ENCODE results near the gene ZBTB43. TPM values are rescaled to one million over a fixed set of nuclear protein-coding genes. Genes with fewer than 3 reads are reported as not detected.

The ZBTB43 gene
- total RNA-seq, 4 donors from 2014 or later: 8.7 to 9.9 (median 9.4) TPM

GRCh38 chr9:126874546-126875314 lies 69.9 kb downstream of the ZBTB43 start:
- Histone ChIP-seq H3K27ac (replicated peaks in 1 of 4) (no peak overlapping the region), H3K4me3 (no peak overlapping the region), H3K4me1 (peaks cover 0 to 11% (median 4%) of the 10 kb centered on the region in 4 donors), H3K36me3 (peaks cover 3 to 17% (median 10%) of the 10 kb centered on the region in 4 donors), H3K27me3 (no peaks in the 10 kb centered on the region), H3K9me3 (no peaks in the 10 kb centered on the region)
- no peak for DNase-seq (ENCODE audit: extremely low spot score)
- 76% methylated on average over 9 of the region's 9 CpGs for WGBS
- TF ChIP-seq CTCF (IDR thresholded peaks at IDR 0.05): no peak
- intact Hi-C loops (cut with DNase I): no loop called here

- peaks cover 0 to 11% (median 5%) of the 10 kb centered on the region in 4 donors for H3K4me1 ChIP-seq
- no peak overlapping the region for H3K27ac ChIP-seq (replicated peaks in 1 of 4)
- intact Hi-C loops (cut with DNase I): no loop called here
- H3K9me3 ChIP-seq: no peaks in the 10 kb centered on the region
- no peak overlapping the region for H3K4me3 ChIP-seq
- no peak for TF ChIP-seq EP300 (IDR thresholded peaks at IDR 0.05)
- TF ChIP-seq CTCF (IDR thresholded peaks at IDR 0.05): no peak
- TF ChIP-seq POLR2AphosphoS5 (IDR thresholded peaks at IDR 0.05): no peak
- TF ChIP-seq POLR2A (IDR thresholded peaks at IDR 0.05; ENCODE audit: low read depth): no peak
- WGBS: 85% methylated on average over 4 of the region's 4 CpGs
- H3K27me3 ChIP-seq: no peaks in the 10 kb centered on the region
- no peak for DNase-seq (ENCODE audit: extremely low spot score)
- peaks cover 12 to 30% (median 22%) of the 10 kb centered on the region in 4 donors for H3K36me3 ChIP-seq
Observed at GRCh38 chr9:126875756-126876510, 71.1 kb downstream of the ZBTB43 start.

- Histone ChIP-seq H3K36me3 (peaks cover 14 to 35% (median 25%) of the 10 kb centered on the region in 4 donors), H3K4me1 (peaks cover 0 to 11% (median 6%) of the 10 kb centered on the region in 4 donors), H3K27ac (replicated peaks in 1 of 4) (no peak overlapping the region), H3K27me3 (no peaks in the 10 kb centered on the region), H3K4me3 (no peak overlapping the region), H3K9me3 (no peaks in the 10 kb centered on the region)
- DNase-seq (ENCODE audit: extremely low spot score): no peak
- intact Hi-C loops (cut with DNase I): no loop called here
- no peak for TF ChIP-seq EP300 (IDR thresholded peaks at IDR 0.05)
- TF ChIP-seq POLR2AphosphoS5 (IDR thresholded peaks at IDR 0.05): no peak
- no peak for TF ChIP-seq CTCF (IDR thresholded peaks at IDR 0.05)
- no peak for TF ChIP-seq POLR2A (IDR thresholded peaks at IDR 0.05; ENCODE audit: low read depth)
- WGBS: 79% methylated on average over 4 of the region's 4 CpGs
Observed at GRCh38 chr9:126876531-126876930, 71.7 kb downstream of the ZBTB43 start.

GRCh38 chr9:126877418-126877817 lies 72.6 kb downstream of the ZBTB43 start:
- Histone ChIP-seq H3K27ac (replicated peaks in 1 of 4) (no peak overlapping the region), H3K4me3 (no peak overlapping the region)
- intact Hi-C loops (cut with DNase I): no loop called here

More at GRCh38 chr9:126877418-126877817, 72.6 kb downstream of the ZBTB43 start:
- Histone ChIP-seq H3K4me1 (peaks cover 0 to 11% (median 6%) of the 10 kb centered on the region in 4 donors), H3K9me3 (no peaks in the 10 kb centered on the region), H3K27me3 (no peaks in the 10 kb centered on the region), H3K36me3 (peaks cover 14 to 44% (median 32%) of the 10 kb centered on the region in 4 donors)
- DNase-seq (ENCODE audit: extremely low spot score): no peak
- no peak for TF ChIP-seq POLR2AphosphoS5 (IDR thresholded peaks at IDR 0.05)
- TF ChIP-seq CTCF (IDR thresholded peaks at IDR 0.05): no peak
- TF ChIP-seq POLR2A (IDR thresholded peaks at IDR 0.05; ENCODE audit: low read depth): no peak
- TF ChIP-seq EP300 (IDR thresholded peaks at IDR 0.05): no peak
- 89% methylated on average over 7 of the region's 9 CpGs for WGBS

Measured in esophagus muscularis mucosa (tissue), 4 donors.